ENCODE measurements around the gene SLC39A5. TPM values are rescaled to one million over a fixed set of nuclear protein-coding genes. Genes with fewer than 3 reads are reported as not detected.

Gene SLC39A5
- total RNA-seq, 1 donor from 2014 or later, result 0.08 TPM

DNA sequence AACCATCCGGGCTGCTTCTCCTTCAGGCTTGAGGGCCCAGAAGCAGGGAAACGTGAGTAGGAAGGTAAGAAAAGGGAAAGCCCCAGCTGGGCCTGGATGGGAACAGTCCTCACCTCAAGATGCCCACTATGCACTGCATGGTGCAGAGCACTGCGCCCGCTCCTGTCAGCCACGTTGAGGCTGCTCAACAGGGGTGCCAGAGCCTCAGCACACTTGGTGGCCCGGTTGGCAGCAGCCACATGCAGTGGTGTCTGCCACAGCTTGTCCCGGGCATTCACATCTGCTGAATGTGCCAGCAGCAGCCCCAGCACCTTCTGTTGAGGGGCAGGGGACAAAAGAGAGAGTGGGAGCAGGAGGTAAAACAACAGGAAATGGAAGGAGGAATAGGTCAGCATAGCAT lies 25.8 kb downstream of the SLC39A5 start:
- no peak for DNase-seq (ENCODE audit: low read depth)
- Histone ChIP-seq H3K36me3 (ENCODE audit: control insufficient read depth, insufficient read depth, low read length) (peaks cover 7% of the 10 kb centered on the region), H3K4me3 (ENCODE audit: low read depth, low read length) (no peak overlapping the region), H3K27me3 (ENCODE audit: control insufficient read depth, insufficient read depth, low read length) (no peaks in the 10 kb centered on the region)
- TF ChIP-seq, protein P1, sequence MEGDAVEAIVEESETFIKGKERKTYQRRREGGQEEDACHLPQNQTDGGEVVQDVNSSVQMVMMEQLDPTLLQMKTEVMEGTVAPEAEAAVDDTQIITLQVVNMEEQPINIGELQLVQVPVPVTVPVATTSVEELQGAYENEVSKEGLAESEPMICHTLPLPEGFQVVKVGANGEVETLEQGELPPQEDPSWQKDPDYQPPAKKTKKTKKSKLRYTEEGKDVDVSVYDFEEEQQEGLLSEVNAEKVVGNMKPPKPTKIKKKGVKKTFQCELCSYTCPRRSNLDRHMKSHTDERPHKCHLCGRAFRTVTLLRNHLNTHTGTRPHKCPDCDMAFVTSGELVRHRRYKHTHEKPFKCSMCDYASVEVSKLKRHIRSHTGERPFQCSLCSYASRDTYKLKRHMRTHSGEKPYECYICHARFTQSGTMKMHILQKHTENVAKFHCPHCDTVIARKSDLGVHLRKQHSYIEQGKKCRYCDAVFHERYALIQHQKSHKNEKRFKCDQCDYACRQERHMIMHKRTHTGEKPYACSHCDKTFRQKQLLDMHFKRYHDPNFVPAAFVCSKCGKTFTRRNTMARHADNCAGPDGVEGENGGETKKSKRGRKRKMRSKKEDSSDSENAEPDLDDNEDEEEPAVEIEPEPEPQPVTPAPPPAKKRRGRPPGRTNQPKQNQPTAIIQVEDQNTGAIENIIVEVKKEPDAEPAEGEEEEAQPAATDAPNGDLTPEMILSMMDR (IDR thresholded peaks at IDR 0.05; ENCODE audit: insufficient read depth, low read length, poor library complexity, severe bottlenecking), result no peak

DNA sequence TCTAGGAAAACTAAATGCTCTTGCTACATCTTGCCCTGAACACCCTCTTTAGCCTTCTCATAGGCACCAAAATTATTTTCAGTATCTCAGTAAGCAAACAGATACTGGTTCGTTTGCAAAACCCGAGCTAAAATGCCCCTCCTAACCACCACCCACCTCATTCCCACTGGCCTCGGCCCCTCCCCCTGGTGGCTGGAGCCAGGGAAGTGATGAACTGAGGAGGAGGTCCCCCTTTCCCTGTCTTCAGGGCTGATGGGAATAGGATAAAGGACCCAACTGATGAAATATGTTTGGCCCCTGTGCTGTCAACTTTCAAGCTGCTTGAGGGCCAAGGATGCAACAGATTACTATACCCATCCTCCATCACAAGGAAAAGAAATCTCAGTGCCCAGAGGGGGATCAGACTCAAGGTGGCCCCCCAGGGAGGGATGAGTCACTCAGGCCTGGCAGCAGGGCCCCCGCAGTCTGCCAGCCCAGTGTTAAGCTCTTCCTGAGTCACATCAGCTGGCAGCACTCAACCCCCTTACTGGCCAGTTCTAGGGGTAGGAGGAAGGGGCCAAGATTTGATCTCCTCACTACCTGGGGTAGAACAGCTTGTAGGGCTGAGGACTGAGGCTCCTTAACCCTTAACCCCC lies 26.6 kb downstream of the SLC39A5 start:
- H3K36me3 ChIP-seq (ENCODE audit: control insufficient read depth, insufficient read depth, low read length), result peaks cover 7% of the 10 kb centered on the region
- DNase-seq (ENCODE audit: low read depth), result no peak
- peak overlapping the region; percentile 91 for H3K4me3 ChIP-seq (ENCODE audit: low read depth, low read length)
- TF ChIP-seq, protein P1 (IDR thresholded peaks at IDR 0.05; ENCODE audit: insufficient read depth, low read length, poor library complexity, severe bottlenecking), result peak; percentile 14
- no peaks in the 10 kb centered on the region for H3K27me3 ChIP-seq (ENCODE audit: control insufficient read depth, insufficient read depth, low read length)

DNA sequence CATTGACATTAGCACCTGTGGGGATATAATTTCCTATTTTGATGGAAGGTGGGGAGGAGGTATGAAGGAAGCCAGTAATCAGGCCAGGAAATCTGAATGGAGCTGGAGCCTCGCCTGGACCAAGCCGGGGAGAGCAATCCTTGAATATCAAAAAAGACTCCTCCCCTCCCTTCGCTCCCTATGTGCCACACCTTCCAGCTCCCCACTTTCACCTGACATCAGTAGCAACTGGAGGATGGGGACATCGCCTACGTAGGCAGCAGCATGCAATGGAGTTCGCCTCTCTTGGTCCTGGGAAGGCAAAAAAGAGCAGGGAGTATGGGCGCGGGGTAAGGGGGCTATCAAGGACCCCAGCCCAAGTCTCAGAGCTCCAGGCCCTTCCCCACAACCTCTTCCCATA lies 27.2 kb downstream of the SLC39A5 start:
- H3K36me3 ChIP-seq (ENCODE audit: control insufficient read depth, insufficient read depth, low read length), result peaks cover 7% of the 10 kb centered on the region
- TF ChIP-seq, protein P1 (IDR thresholded peaks at IDR 0.05; ENCODE audit: insufficient read depth, low read length, poor library complexity, severe bottlenecking), result no peak
- no peak for DNase-seq (ENCODE audit: low read depth)
- peak overlapping the region; percentile 91 for H3K4me3 ChIP-seq (ENCODE audit: low read depth, low read length)
- H3K27me3 ChIP-seq (ENCODE audit: control insufficient read depth, insufficient read depth, low read length), result no peaks in the 10 kb centered on the region

DNA sequence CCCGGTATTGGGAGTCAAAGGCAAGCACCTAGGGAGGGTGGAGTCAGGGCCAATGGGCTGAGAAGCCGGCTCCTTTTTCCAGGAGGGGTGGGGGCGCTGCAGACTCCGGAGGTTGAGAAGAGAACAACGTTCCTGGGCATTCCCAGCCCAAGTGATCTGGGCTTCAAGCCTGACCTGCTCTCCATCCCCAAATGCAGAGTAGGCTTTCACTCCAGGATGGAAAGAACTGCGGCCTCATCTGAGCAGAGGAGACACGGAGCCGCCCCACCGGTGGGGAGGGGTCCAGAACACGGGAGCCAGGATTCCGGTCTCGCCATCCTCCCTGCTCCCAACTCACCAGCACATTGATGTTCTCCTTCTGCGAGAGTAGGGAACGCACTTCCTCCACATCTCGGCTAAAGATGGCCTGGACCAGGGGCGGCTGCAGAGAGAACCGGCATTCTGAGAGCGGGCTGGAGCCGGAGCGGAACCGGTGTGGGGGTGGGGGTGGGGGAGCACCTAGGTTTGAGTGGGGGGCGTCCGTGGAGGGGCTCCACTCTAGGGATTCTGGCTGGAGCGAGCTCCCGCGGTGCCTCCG lies 27.7 kb downstream of the SLC39A5 start:
- H3K36me3 ChIP-seq (ENCODE audit: control insufficient read depth, insufficient read depth, low read length), result peaks cover 6% of the 10 kb centered on the region
- no peak for DNase-seq (ENCODE audit: low read depth)
- TF ChIP-seq, protein P1 (IDR thresholded peaks at IDR 0.05; ENCODE audit: insufficient read depth, low read length, poor library complexity, severe bottlenecking), result peak; percentile 13
- H3K4me3 ChIP-seq (ENCODE audit: low read depth, low read length), result peak overlapping the region; percentile 91
- no peaks in the 10 kb centered on the region for H3K27me3 ChIP-seq (ENCODE audit: control insufficient read depth, insufficient read depth, low read length)

DNA sequence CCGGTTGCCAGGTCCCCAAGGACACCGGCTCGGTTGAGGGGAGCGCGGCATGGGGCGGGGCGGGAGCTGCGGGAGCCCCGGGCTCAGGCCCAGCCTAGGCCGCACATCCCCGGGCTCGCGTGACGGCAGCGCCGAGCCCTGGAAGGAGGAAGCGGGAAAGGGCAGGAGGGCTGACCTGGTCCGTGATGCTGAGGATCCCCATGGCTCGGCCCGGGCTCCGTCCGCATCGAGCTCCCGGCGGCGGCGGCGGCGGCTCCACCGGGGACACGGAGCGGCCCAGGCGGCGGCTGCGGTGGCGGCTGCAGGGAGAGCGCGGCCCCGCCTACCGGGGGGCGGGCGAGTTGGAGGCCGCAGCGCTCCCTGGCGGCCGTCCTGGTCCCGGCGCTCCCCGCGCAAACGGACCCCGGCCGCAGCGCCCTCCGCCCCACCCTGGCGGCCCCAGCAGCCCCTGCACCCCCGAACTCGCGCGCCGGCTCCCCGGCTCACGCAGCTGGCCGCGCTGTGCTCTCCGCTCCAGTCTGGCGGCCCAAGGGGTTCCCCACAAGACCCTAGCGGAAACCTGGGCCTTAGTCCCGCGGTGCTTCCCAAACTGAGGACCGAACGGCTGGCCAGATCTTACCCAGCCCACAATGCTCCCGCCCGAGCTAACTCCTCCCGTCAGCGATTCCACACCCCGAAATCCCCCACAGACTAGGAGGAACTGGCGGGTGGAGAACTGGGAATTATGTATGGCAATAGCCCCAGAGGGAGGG lies 28.4 kb downstream of the SLC39A5 start, which contains the start of gene ANKRD52:
ANKRD52 (minus strand) TSS at position 317 of the 752 bp plus-strand sequence; CDS start at position 202, 115 bp downstream.
- Histone ChIP-seq H3K27me3 (ENCODE audit: control insufficient read depth, insufficient read depth, low read length) (no peaks in the 10 kb centered on the region), H3K4me3 (ENCODE audit: low read depth, low read length) (peak within 1 kb of the TSS; percentile 91), H3K36me3 (ENCODE audit: control insufficient read depth, insufficient read depth, low read length) (peaks cover 3% of the 10 kb centered on the region)
- TF ChIP-seq, protein P1 (IDR thresholded peaks at IDR 0.05; ENCODE audit: insufficient read depth, low read length, poor library complexity, severe bottlenecking), result peak; percentile 7
- no peak for DNase-seq (ENCODE audit: low read depth)
